Right cardiac atrium (tissue), 5 donors: Measurements from ENCODE around the gene PLCG1. TPM values are rescaled to one million over a fixed set of nuclear protein-coding genes. Genes with fewer than 3 reads are reported as not detected.
"Not testable (repeated sequence)": the region's sequence is repeated elsewhere in the genome, so short reads cannot be mapped to it uniquely, and the experiment has no call there.

Source experiments
- ATAC-seq, 2 donors: fragments of 200-7000 bp; cut with Tn5 transposase; one replicate each; pipeline versions ENCODE4 v1.8.0 to v1.9.1; 2020; ENCODE audit warnings: moderate library complexity in 2 of 2, mild to moderate bottlenecking in 1 of 2
- DNase-seq, 3 donors: peaks; one replicate each; pipeline ENCODE4 v3.0.0-alpha.2; 2020
- H3K27ac ChIP-seq: one replicate; pipeline ENCODE4 v1.5.1; 2013; ENCODE audit warnings: mild to moderate bottlenecking, low read length, control low read depth, moderate library complexity
- H3K27me3 ChIP-seq: one replicate; pipeline ENCODE4 v1.6.1; 2013; ENCODE audit not compliant: control insufficient read depth, insufficient read depth
- H3K4me1 ChIP-seq: one replicate; pipeline ENCODE4 v1.6.1; 2013; ENCODE audit warnings: low read length; ENCODE audit not compliant: control insufficient read depth, insufficient read depth
- H3K4me3 ChIP-seq: one replicate; pipeline ENCODE4 v1.5.1; 2013; ENCODE audit warnings: low read length, control low read depth
- H3K9me3 ChIP-seq: one replicate; pipeline ENCODE4 v1.6.1; 2013; ENCODE audit warnings: low read length; ENCODE audit not compliant: control insufficient read depth
- WGBS: extraction: QIAGEN DNeasy Blood & Tissue Kit; methylation state at CpG from one replicate; pipeline ENCODE4 v1.1.7; 2013; 5-methylcytosine and 5-hydroxymethylcytosine counted together
- intact Hi-C, 4 donors: fragments of 100-400 bp; cut with DNase I; formaldehyde crosslinking; loops; one replicate each; pipeline versions ENCODE4 v1.11.0 to v1.14.0; 2022 to 2023
- polyA plus RNA-seq: library from polyadenylated mRNA; stranded (reverse); fragments of 200-250 nt; gene quantifications from one replicate; pipeline ENCODE4 v1.2.3, GENCODE V29; 2013
- total RNA-seq, 4 donors: library from RNA; stranded (reverse); fragmentation: NEBNext Ultra II Directional; extraction: Animal tissue kit (Norgen Biotek cat#: 25700); gene quantifications; one replicate each; pipeline ENCODE4 v1.2.1, GENCODE V29; 2021
- donor health status: healthy with polysubstance abuse.
- donor health status: DM: no; HTN: yes; CAD: no.
- donor health status: DM: no; HTN: no; CAD: no.
- donor health status: DM: no; HTN: yes; CAD: no; lungs with severe emphysema.
- donor health status: DM: yes; HTN: yes; CAD: no.

PLCG1 gene
- total and polyA plus RNA-seq, 5 donors, result 45.6 to 62.2 (median 57.4) TPM

GRCh38 chr20:41125530-41126457 is 11.5 kb upstream of the PLCG1 start:
- Histone ChIP-seq H3K4me1 (no peaks in the 10 kb centered on the region), H3K27me3 (no peaks in the 10 kb centered on the region), H3K4me3 (no peak overlapping the region), H3K9me3 (no peaks in the 10 kb centered on the region), H3K27ac (no peak overlapping the region)
- WGBS, result 81% methylated on average over 6 of the region's 6 CpGs
- ATAC-seq (peak in 1 of 2 donors; percentile 9), DNase-seq (no peak)
- intact Hi-C loops, result no loop called here

- Histone ChIP-seq H3K27ac (peak overlapping the region; percentile 32), H3K4me1 (no peaks in the 10 kb centered on the region), H3K9me3 (no peaks in the 10 kb centered on the region), H3K4me3 (no peak overlapping the region), H3K27me3 (no peaks in the 10 kb centered on the region)
- intact Hi-C loops, result no loop called here
- no peak for DNase-seq
- WGBS, result 77% methylated on average over 3 of the region's 3 CpGs
- ATAC-seq, result no peak
Measured at GRCh38 chr20:41126719-41127118, 10.6 kb upstream of the PLCG1 start.

GRCh38 chr20:41128317-41128716 is 9.0 kb upstream of the PLCG1 start:
- DNase-seq, intact Hi-C loops, H3K27ac ChIP-seq, H3K4me1 ChIP-seq, ATAC-seq, H3K4me3 ChIP-seq, H3K27me3 ChIP-seq, H3K9me3 ChIP-seq: not testable (repeated sequence)
- 60% methylated on average over 1 of the region's 3 CpGs for WGBS

GRCh38 chr20:41131594-41132387 is 5.6 kb upstream of the PLCG1 start:
- 88% methylated on average over 5 of the region's 5 CpGs for WGBS
- Histone ChIP-seq H3K27ac (no peak overlapping the region), H3K4me3 (no peak overlapping the region), H3K27me3 (no peaks in the 10 kb centered on the region), H3K4me1 (peaks cover 2% of the 10 kb centered on the region), H3K9me3 (no peaks in the 10 kb centered on the region)
- DNase-seq (no peak), ATAC-seq (no peak)
- intact Hi-C loops, result loop anchor here in 1 of 4 donors (10.0 kb wide), 1 partner anchor 213 kb away; the partner anchor contains the start of gene LPIN3

DNA sequence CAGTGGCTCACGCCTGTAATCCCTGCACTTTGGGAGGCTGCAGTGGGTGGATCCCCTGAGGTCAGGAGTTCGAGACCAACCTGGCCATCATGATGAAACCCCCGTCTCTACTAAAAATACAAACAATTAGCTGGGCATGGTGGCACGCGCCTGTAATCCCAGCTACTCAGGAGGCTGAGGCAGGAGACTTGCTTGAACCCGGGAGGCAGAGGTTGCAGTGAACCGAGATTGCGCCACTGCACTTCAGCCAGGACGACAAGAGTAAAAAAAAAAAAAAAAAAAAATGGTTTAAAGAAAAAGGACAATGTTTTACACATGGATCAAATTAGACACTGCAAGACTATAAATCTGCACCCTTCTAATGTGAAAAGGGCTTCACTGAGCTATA is 5.0 kb upstream of the PLCG1 start:
- H3K4me3 ChIP-seq, H3K9me3 ChIP-seq, H3K27ac ChIP-seq, H3K4me1 ChIP-seq, H3K27me3 ChIP-seq, ATAC-seq, DNase-seq: not testable (repeated sequence)
- 88% methylated on average over 9 of the region's 9 CpGs for WGBS
- intact Hi-C loops, result loop anchor here in 1 of 4 donors (10.0 kb wide), 1 partner anchor 212 kb away; the partner anchor contains the start of gene LPIN3

DNA sequence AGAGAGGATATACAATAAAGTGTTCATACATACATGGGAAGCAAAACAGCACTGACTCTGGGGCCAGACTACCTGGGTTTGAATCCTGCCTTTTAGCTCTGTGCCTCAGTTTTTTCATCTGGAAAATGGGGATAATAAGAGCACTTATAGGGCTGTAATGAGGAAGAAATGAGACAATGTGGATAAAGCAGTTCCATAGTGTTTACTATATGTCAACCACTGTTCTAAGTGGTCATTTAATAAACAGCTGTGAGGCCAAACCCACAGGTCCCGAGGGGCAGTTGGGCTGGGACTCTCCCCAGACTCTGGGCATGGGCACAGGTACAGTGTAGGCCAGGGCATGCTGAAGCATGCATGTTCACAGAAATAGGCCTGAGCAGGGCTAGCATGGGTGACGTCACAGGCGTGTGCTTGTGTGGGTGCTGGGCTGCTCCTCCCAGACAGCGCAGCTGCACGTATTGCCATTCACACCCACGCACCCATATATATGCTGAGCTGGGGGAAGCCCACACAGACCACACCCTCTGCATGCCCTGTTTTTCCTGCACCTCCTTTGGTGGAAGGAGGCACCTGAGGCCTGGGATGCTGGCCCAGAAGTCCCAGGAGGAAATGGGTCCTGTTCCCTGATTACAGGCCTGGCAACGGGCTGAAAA is 3.5 kb upstream of the PLCG1 start:
- intact Hi-C loops, result loop anchor here in 1 of 4 donors (10.0 kb wide), 1 partner anchor 211 kb away; the partner anchor contains the start of gene LPIN3
- Histone ChIP-seq H3K4me3 (no peak overlapping the region), H3K4me1 (peaks cover 2% of the 10 kb centered on the region), H3K27me3 (no peaks in the 10 kb centered on the region), H3K27ac (no peak overlapping the region), H3K9me3 (no peaks in the 10 kb centered on the region)
- DNase-seq, result no peak
- WGBS, result 85% methylated on average over 7 of the region's 7 CpGs
- no peak for ATAC-seq

DNA sequence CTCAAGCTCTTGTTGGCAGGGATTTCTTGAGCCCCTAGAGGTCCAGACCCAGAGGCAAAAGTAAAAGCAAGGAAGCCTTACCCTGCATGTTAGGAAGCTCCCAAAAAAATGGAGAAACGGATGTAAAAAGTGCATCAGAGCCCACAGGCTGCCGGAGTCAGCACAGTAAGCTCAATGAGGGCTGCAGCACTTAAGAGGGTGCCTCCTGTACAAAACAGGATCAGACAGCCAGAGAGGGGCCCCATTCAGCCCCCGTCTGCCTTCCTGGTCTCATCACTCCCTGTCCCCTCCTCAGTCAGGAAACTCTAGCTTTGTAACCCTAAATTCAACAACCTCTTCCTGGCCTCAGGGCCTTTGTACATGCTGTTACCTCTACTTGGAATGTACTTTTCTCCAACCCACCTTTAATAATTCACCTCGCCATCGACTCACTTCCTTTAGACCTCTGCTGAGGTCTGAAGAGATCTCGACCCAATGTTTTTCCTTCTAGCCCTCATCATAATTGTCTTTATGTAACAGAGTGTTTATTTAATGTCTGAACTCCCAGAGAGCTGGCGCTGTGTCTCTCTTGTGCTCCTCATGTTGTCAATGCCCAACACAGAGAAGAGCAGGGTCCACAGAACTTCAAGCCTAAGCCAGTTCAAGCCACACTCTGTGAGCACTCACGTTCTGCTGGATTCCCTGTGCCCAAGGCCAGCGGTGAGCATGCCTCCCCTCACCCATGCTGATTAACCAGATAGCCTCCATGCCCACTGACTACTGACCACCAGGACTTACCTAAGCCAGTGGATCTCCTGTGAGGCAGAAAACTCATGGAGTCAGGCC is 2.8 kb upstream of the PLCG1 start:
- WGBS, result 85% methylated on average over 9 of the region's 9 CpGs
- intact Hi-C loops, result loop anchor here in 2 of 4 donors (5.0 to 10.0 kb wide), 2 partner anchors 208 to 210 kb away; partner anchors contain the start of gene LPIN3 (in 2 of the 2)
- Histone ChIP-seq H3K4me1 (peaks cover 6% of the 10 kb centered on the region), H3K27me3 (no peaks in the 10 kb centered on the region), H3K9me3 (no peaks in the 10 kb centered on the region), H3K27ac (no peak overlapping the region), H3K4me3 (no peak overlapping the region)
- ATAC-seq (no peak), DNase-seq (no peak)

DNA sequence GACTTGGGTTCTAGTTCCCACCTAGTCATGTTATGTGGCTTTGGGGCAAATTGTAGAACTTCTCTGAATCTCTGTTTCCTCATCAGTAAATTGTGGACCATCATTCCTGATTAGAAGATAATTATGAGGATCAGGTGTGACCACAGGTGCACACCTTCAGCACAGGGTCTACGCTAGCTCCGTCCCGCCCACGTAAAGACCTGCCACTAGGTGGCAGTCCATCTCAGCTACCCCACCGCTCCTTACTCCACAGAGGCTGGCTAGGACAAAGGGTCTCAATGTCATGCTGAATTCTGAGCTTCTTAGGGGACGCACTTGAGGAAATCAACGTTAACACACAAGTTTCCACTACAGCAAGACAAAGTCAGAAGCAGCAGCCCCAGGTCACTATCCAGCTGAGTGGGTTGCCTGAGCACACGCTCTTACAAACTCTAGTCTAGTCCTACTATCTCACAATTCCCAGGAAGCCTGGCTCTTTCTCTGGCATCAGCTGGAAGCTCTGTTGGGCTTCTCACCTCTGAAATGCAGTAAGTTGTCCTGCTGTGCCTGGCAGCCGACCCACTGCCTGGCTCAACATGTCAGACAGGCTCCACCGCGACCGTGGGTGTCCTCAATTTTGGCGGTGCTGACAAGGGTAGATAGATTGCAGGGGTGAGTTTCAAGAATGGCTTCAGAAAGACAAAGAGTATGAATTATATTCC is 2.0 kb upstream of the PLCG1 start:
- DNase-seq (peak in 1 of 3 donors; percentile 72), ATAC-seq (no peak)
- Histone ChIP-seq H3K4me1 (peaks cover 11% of the 10 kb centered on the region), H3K27me3 (no peaks in the 10 kb centered on the region), H3K4me3 (no peak overlapping the region), H3K27ac (no peak overlapping the region), H3K9me3 (no peaks in the 10 kb centered on the region)
- intact Hi-C loops, result loop anchor here in 2 of 4 donors (5.0 to 10.0 kb wide), 2 partner anchors 207 to 209 kb away; partner anchors contain the start of gene LPIN3 (in 2 of the 2)
- 54% methylated on average over 13 of the region's 13 CpGs for WGBS

DNA sequence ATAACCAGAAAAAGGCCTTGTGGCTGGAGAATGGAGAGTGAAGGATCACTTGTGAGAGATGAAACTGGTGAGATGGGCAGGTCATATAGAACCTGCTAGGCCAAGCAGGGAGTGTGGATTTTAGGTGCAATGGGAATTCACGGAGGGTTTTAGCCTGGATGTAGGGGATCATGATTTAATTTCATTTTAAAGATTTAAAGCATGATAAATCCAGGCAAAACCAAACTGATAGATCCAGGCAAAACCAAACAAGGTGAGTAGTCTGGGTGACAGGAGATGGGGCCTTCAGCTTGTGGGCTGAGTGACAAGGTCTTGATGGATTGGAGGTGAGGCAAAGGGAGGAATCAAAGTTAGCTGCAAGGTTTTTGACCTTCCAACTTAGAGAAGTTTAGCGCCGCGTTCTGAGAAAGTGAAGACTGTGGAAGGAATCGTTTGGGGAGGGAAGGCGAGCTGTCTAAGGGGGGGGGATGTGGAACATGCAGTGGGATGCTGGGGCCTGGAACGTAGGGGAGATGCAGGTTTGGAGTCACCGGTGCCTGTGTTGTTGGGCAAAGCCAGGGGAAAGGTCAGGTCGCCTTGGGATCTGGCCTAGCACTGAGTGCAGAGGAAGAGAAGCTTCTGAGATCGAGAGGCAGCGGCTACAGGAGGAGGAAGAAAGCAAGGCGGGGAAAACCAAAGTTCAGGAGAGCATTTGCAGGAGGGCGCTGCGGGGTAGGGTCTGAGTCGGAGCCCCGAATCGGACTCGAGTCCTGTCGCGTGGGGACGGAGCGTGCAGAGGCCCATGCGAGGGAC is 1.3 kb upstream of the PLCG1 start:
- Histone ChIP-seq H3K4me3 (peak overlapping the region; percentile 83), H3K27me3 (no peaks in the 10 kb centered on the region), H3K4me1 (peaks cover 18% of the 10 kb centered on the region), H3K27ac (peak overlapping the region; percentile 95), H3K9me3 (no peaks in the 10 kb centered on the region)
- intact Hi-C loops, result loop anchor here in 2 of 4 donors (5.0 to 10.0 kb wide), 2 partner anchors 206 to 209 kb away; partner anchors contain the start of gene LPIN3 (in 2 of the 2)
- DNase-seq (no peak), ATAC-seq (no peak)
- WGBS, result 35% methylated on average over 23 of the region's 23 CpGs
